RPMI7951 (cell line): ENCODE results near the gene GDF9. TPM values are rescaled to one million over a fixed set of nuclear protein-coding genes. Genes with fewer than 3 reads are reported as not detected.

Experiments
- DNase-seq: peaks from one replicate; pipeline ENCODE4 v3.0.0-alpha.2; 2012; ENCODE audit warnings: low read depth
- total RNA-seq: library from RNA; depleted of rRNA; stranded (reverse); fragments of >200 nt; shearing (Covaris generic); gene quantifications from 2 replicates; pipeline ENCODE4 v1.2.3, GENCODE V29; 2014; rRNA removed

Gene GDF9
- total RNA-seq, 1 experiment from 2014 or later: 0.12 TPM

- no peak for DNase-seq
Measured at GRCh38 chr5:132817011-132817410, 49.3 kb downstream of the GDF9 start.

DNA sequence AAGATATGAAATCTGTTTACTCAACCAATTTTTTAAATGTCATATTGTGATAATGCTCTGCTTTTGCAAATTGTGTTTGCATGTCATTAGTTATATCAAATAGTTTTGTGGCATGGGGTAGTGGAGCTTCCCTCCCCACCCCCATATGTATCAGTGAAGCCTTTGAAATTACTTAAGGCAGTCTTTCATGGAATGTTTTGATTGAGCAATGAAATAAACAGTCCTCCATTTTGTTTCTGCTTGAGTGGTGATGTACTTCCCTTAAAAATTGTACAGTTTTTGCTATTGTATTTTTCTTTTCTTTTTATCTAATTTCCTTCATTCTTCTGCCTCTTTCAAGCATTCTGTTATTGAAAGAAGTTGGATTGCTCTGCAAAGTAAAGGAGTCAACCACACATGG is 49.7 kb downstream of the GDF9 start:
- no peak for DNase-seq

DNA sequence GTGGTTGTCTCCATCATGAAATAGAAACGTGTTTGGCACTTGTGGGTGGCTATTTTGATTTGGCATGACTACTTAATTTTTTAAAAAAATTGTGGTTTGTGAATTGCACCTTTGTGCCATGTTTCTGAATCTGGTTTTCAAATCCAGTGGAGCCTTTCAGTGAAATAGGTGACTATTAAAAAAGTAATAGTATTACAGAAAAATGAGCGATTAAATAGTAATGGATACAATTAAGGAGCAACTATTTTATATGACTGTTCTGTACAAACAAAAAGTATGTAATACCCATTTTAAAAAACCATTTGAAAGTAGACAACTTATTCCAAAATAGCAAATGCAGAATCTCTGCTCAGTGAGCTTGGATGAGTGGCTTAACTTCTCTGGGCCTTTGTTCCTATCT is 50.2 kb downstream of the GDF9 start:
- no peak for DNase-seq

GRCh38 chr5:132815454-132815853 is 50.8 kb downstream of the GDF9 start:
- no peak for DNase-seq

GRCh38 chr5:132814503-132815294 is 51.6 kb downstream of the GDF9 start:
- DNase-seq: no peak

DNA sequence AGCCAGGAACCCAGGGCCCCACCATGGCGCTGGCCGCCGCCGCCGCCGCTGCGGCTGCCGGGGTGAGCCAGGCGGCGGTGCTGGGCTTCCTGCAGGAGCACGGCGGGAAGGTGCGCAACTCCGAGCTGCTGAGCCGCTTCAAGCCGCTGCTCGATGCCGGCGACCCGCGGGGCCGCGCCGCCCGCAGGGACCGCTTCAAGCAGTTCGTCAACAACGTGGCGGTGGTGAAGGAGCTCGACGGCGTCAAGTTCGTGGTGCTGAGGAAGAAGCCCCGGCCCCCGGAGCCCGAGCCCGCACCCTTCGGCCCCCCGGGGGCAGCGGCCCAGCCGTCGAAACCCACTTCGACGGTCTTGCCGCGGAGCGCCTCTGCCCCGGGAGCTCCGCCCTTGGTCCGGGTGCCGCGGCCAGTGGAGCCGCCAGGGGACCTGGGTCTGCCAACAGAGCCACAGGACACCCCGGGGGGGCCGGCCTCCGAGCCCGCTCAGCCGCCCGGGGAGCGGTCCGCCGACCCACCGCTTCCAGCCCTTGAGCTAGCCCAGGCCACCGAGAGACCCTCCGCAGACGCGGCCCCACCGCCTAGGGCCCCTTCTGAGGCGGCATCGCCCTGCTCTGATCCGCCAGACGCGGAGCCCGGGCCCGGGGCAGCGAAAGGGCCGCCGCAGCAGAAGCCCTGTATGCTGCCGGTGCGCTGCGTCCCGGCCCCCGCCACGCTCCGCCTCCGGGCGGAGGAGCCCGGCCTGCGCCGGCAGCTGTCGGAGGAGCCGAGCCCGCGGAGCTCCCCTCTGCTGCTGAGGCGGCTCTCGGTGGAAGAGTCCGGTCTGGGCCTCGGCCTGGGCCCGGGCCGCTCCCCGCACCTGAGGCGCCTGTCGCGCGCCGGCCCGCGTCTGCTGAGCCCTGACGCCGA is 52.4 kb downstream of the GDF9 start:
- no peak for DNase-seq

GRCh38 chr5:132812781-132813598 is 53.3 kb downstream of the GDF9 start, which contains the start of gene SOWAHA:
SOWAHA (plus strand) TSS chr5:132813302; CDS start chr5:132813622, 320 bp downstream.
- no peak for DNase-seq

DNA sequence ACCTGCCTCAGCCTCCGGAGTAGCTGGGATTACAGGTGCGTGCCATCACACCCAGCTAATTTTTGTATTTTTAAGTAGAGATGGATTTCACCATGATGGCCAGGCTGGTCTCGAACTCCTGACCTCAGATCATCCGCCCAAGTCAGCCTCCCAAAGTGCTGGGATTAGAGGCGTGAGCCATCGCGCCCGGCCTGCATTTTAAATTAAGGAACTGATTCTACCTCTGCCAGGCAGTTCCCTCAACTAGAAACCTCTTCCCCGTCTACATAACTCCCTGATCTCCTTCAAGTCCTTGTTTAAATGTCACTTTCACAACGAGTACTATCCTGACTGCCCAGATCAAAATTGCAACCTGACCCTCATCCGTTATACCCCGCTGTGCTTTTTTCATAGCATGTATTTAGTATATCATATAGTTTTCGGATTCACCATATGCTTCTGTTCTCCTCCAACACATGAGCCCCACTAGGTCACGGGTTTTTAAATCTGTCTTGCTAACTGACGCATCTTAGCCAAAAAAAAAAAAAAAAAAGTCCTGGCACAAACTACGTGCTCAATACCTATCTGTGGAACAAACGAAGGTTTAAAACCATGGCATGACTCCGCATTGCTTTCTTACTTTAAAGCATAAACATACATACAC is 54.0 kb downstream of the GDF9 start:
- DNase-seq: no peak

Other genes starting within 250 kb of the GDF9 start
- gene IL13, start 208.3 kb downstream of the GDF9 start, total RNA-seq: not detected in 2 replicates
- gene IL4, start 192.5 kb downstream of the GDF9 start, total RNA-seq: not detected in 2 replicates
- gene KIF3A, start 128.9 kb downstream of the GDF9 start, total RNA-seq: 4.4 and 4.6 TPM in 2 replicates
- gene CCNI2, start 119.0 kb downstream of the GDF9 start, total RNA-seq: 2.0 TPM in 1 of 2 replicates, not detected in the other
- gene SEPTIN8, start 89.2 kb downstream of the GDF9 start, total RNA-seq: 34.3 and 44.8 TPM in 2 replicates
- not detected in 2 replicates for gene SOWAHA, start 53.2 kb downstream of the GDF9 start, total RNA-seq
- gene SHROOM1, start 35.8 kb downstream of the GDF9 start, total RNA-seq: 4.8 and 6.1 TPM in 2 replicates
- 330 and 401 TPM in 2 replicates for gene UQCRQ, start 173 bp upstream of the GDF9 start, total RNA-seq
- gene LEAP2, start 7.2 kb upstream of the GDF9 start, total RNA-seq: 0.29 and 0.84 TPM in 2 replicates
- gene AFF4, start 97.2 kb upstream of the GDF9 start, total RNA-seq: 23.8 and 27.4 TPM in 2 replicates
- 20.1 and 33.3 TPM in 2 replicates for gene ZCCHC10, start 160.1 kb upstream of the GDF9 start, total RNA-seq
- gene HSPA4, start 185.5 kb upstream of the GDF9 start, total RNA-seq: 68.8 and 108 TPM in 2 replicates